HG03565 (cell line): ENCODE measurements around the gene SERPINI2.
"Not testable (repeated sequence)": the region's sequence is repeated elsewhere in the genome, so short reads cannot be mapped to it uniquely, and the experiment has no call there.

Source experiments
- ATAC-seq: cut with Tn5 transposase; IDR thresholded peaks from one replicate; pipeline ENCODE4 v1.9.1; 2021; ENCODE audit warnings: mild to moderate bottlenecking, moderate library complexity; ENCODE audit not compliant: unreplicated experiment

Gene SERPINI2

DNA sequence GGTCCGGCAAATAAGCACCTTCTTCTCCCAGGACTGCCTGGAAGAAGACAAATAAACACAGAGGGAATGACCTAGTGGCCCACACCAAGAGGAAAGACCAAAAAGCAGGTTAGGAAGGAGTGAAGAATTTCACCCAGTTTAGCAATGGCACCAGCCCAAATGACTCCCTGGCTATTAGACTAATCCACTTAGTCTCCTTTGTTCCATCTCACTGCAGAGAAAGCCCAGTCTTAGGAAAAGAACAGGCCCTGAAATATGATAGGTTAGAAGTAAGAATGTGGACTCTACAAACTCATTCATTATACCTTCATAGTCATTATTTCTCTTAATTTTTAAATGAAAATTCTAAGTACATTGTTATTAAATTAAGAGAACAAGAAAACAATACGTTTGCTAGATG, 23.2 kb downstream of the SERPINI2 start:
- ATAC-seq = no peak

- peak; percentile 32 for ATAC-seq
These were observed 23.6 kb downstream of the SERPINI2 start for GRCh38 chr3:167450195-167450594.

GRCh38 chr3:167445491-167445890, 28.4 kb downstream of the SERPINI2 start:
- no peak for ATAC-seq

- no peak for ATAC-seq
These were observed 32.6 kb downstream of the SERPINI2 start for GRCh38 chr3:167441256-167441655.

DNA sequence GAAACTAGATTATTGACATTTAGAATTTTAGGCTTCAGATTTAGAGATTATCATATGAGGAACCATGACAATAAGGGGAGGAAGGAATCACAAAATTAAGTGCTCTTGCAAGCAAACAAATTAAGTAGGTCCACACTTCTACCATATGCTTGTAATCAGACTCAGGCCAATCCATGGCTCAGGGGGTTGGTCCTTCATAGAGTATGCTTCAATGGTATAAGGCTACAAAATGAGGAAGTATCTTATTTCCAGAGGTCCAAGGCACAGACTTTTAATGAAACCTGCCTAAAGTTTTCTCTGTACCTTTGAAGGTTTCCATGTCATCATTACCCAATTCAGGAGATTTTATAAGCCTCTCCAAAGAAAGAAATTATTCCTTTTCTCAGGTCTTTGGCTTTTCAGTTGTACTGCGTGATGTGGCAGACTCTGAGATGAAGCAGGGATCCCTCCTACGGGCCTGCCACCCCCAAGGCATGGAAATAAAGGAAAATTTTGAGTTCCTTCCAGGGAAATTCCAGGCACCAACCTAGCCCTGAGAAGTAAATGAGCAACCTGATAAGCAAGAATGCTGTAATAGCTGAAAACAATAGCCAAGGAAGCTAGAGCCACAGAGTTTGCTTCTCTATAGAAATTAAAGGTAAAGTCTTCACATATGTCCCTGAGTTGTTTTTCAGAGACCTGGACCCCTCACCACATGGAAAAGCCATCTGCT, 36.3 kb downstream of the SERPINI2 start:
- ATAC-seq = no peak

- ATAC-seq = not testable (repeated sequence)
These were observed 46.9 kb downstream of the SERPINI2 start for GRCh38 chr3:167426962-167427361.

DNA sequence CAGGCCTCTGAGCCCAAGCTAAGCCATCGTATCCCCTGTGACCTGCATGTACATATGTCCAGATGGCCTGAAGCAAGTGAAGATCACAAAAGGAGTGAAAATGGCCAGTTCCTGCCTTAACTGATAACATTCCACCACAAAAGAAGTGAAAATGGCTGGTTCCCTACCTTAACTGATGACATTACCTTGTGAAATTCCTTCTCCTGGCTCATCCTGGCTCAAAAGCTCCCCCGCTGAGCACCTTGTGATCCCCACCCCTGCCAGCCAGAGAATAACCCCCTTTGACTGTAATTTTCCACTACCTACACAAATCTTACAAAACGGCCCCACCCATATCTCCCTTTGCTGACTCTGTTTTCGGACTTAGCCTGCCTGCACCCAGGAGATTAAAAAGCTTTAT, 51.4 kb downstream of the SERPINI2 start:
- not testable (repeated sequence) for ATAC-seq

GRCh38 chr3:167409611-167410010, 64.2 kb downstream of the SERPINI2 start:
- no peak for ATAC-seq

DNA sequence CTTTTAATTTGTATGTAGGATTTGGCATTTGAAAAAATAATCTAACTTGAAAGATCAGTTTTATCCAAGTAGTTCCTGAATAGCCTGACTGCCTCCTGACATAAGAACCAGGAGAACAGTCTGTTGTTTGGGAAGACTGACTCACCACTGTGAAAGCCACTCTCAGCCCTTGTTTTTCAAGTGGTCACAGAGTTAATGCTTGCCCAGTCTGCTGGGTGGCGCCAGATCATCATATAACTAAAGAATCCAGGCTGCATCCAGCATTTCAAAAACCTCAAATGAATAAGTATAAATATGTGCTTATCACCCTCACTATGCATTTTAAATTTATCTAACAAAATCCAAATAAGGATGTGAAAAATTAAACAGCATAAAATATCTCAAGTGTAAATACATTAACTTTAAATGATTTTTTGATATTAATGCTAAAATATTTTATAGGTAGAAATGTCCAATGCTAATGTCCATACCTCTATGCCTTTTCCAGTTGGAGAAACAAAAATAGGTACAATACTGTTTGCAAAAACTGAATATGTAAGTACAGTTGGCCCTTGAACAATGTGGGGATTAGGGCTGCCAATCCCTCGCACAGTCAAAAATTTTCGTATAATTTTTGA, 66.9 kb downstream of the SERPINI2 start:
- ATAC-seq = no peak

DNA sequence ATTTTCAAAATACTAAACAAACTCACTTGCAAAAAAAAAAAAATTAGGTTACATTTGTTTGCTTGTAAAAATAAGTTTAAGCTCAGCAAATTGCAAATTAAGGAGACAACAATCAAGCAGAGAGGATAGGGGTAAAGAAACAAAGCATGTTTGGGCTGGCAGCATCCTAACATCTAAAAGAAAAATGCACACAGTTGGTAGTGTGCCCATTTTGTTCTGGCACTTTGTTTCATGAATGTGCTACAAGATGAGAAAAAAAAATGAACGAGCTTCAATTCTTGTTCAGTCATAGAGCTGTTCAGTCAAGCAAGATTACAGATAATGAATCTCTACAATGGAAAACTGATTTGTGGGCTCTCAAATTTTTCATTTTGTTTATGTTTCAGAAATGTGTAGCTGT, 76.0 kb downstream of the SERPINI2 start:
- no peak for ATAC-seq

DNA sequence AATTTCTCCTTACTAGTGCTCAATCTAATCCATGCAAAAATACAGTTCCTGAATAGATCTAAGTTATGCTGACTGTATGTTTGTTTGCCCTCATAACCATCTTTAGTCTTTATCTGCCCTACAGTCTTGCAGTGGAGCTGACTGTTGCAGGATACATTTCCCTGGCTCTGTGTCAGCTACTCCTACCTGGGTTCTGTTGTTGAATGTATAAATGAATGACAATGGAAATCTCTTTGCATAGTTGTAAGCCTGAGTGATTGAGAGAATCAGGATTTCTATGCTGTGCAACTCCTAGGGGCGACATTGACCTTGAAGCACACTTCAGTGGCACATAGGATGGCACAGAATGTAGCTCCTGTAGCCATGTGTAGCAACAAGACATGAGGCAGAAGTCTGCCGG, 77.8 kb downstream of the SERPINI2 start:
- ATAC-seq = no peak

GRCh38 chr3:167394003-167394402, 79.8 kb downstream of the SERPINI2 start:
- ATAC-seq = no peak
